HEK293 (cell line): ENCODE measurements around the gene XPNPEP2.

Source experiments
- CTCF ChIA-PET: fragments of 350-600 bp; formaldehyde crosslinking; extraction: SDS; loops from one replicate; lab custom pipeline; 2021; ENCODE audit warnings: antibody characterized with exemption; lab: Yijun Ruan, JAX
- POLR2A ChIA-PET: fragments of 300-600 bp; formaldehyde crosslinking; extraction: SDS; loops from one replicate; lab custom pipeline; 2020; ENCODE audit warnings: antibody characterized with exemption, inconsistent platforms; lab: Yijun Ruan, JAX
- H3K27ac ChIP-seq: fragments of 200-500 bp; sonication (Bioruptor generic); 2 replicates; pipeline ENCODE4 v1.5.1; 2014; ENCODE audit warnings: low read depth, low read length, control low read depth, inconsistent platforms; ENCODE audit errors: extremely low read depth
- H3K36me3 ChIP-seq, 2 experiments: fragments of 200-500 bp in 1 of 2; sonication (Bioruptor generic) in 1 of 2; 1 replicate in 1 of 2; 2 replicates in 1 of 2; pipeline ENCODE4 v1.5.1; 2014 to 2017; ENCODE audit warnings: inconsistent platforms in 2 of 2, low read length in 2 of 2; ENCODE audit not compliant: control insufficient read depth in 2 of 2, insufficient read depth in 1 of 2
- H3K4me1 ChIP-seq: fragments of 200-500 bp; sonication (Bioruptor generic); 2 replicates; pipeline ENCODE4 v1.5.1; 2014; ENCODE audit warnings: mild to moderate bottlenecking, low read length, inconsistent platforms; ENCODE audit not compliant: control insufficient read depth, insufficient read depth
- H3K4me3 ChIP-seq: 2 replicates; pipeline ENCODE4 v1.5.1; 2011; ENCODE audit warnings: low read depth, mild to moderate bottlenecking, control low read depth, low read length, moderate library complexity
- H3K9me3 ChIP-seq: fragments of 200-500 bp; sonication (Bioruptor generic); 2 replicates; pipeline ENCODE4 v1.5.1; 2014; ENCODE audit warnings: low read depth, low read length, inconsistent platforms; ENCODE audit not compliant: control insufficient read depth, insufficient read depth
- BCL11A ChIP-seq: fragments of 450-650 bp; formaldehyde crosslinking; IDR thresholded peaks from 2 replicates; pipeline ENCODE4 v1.5.1; 2016; ENCODE audit warnings: low read depth, missing biosample characterization, missing genetic modification characterization
- OSR2 ChIP-seq: fragments of 450-650 bp; formaldehyde crosslinking; IDR thresholded peaks from 2 replicates; pipeline ENCODE4 v1.5.1; 2016; ENCODE audit warnings: missing biosample characterization, missing genetic modification characterization
- ZBTB17 ChIP-seq: fragments of 450-650 bp; formaldehyde crosslinking; IDR thresholded peaks from 2 replicates; pipeline ENCODE4 v1.5.1; 2016; ENCODE audit warnings: missing biosample characterization, missing genetic modification characterization
- ZFP41 ChIP-seq: fragments of 450-650 bp; formaldehyde crosslinking; IDR thresholded peaks from 2 replicates; pipeline ENCODE4 v1.5.1; 2016; ENCODE audit warnings: missing biosample characterization, missing genetic modification characterization, borderline replicate concordance
- ZNF138 ChIP-seq: fragments of 450-650 bp; formaldehyde crosslinking; IDR thresholded peaks from 2 replicates; pipeline ENCODE4 v1.5.1; 2016; ENCODE audit warnings: missing biosample characterization, missing genetic modification characterization, borderline replicate concordance
- ZNF175 ChIP-seq: fragments of 450-650 bp; formaldehyde crosslinking; IDR thresholded peaks from 2 replicates; pipeline ENCODE4 v1.5.1; 2016; ENCODE audit warnings: missing biosample characterization, missing genetic modification characterization
- ZNF2 ChIP-seq: fragments of 450-650 bp; formaldehyde crosslinking; IDR thresholded peaks from 2 replicates; pipeline ENCODE4 v1.5.1; 2016; ENCODE audit warnings: missing biosample characterization, missing genetic modification characterization
- ZNF223 ChIP-seq: fragments of 450-650 bp; formaldehyde crosslinking; IDR thresholded peaks from 2 replicates; pipeline ENCODE4 v1.5.1; 2016; ENCODE audit warnings: missing biosample characterization, missing genetic modification characterization
- ZNF266 ChIP-seq: fragments of 450-650 bp; formaldehyde crosslinking; IDR thresholded peaks from 2 replicates; pipeline ENCODE4 v1.5.1; 2016; ENCODE audit warnings: missing biosample characterization, missing genetic modification characterization, low read depth
- ZNF311 ChIP-seq: fragments of 450-650 bp; formaldehyde crosslinking; IDR thresholded peaks from 2 replicates; pipeline ENCODE4 v1.5.1; 2017; ENCODE audit warnings: missing biosample characterization, missing genetic modification characterization, borderline replicate concordance
- ZNF324 ChIP-seq: fragments of 450-650 bp; formaldehyde crosslinking; IDR thresholded peaks from 2 replicates; pipeline ENCODE4 v1.5.1; 2016; ENCODE audit warnings: missing biosample characterization, missing genetic modification characterization
- ZNF350 ChIP-seq: fragments of 450-650 bp; formaldehyde crosslinking; IDR thresholded peaks from 2 replicates; pipeline ENCODE4 v1.5.0; 2017; ENCODE audit warnings: missing biosample characterization, mild to moderate bottlenecking, missing genetic modification characterization
- ZNF354C ChIP-seq: fragments of 450-650 bp; formaldehyde crosslinking; IDR thresholded peaks from 2 replicates; pipeline ENCODE4 v1.5.1; 2016; ENCODE audit warnings: missing biosample characterization, missing genetic modification characterization, low read depth, borderline replicate concordance
- ZNF404 ChIP-seq: fragments of 450-650 bp; formaldehyde crosslinking; IDR thresholded peaks from 2 replicates; pipeline ENCODE4 v1.5.1; 2017; ENCODE audit warnings: missing biosample characterization, missing genetic modification characterization
- ZNF426 ChIP-seq: fragments of 450-650 bp; formaldehyde crosslinking; IDR thresholded peaks from 2 replicates; pipeline ENCODE4 v1.5.1; 2017; ENCODE audit warnings: missing biosample characterization, missing genetic modification characterization, mild to moderate bottlenecking, inconsistent platforms, moderate library complexity
- ZNF621 ChIP-seq: fragments of 450-650 bp; formaldehyde crosslinking; IDR thresholded peaks from 2 replicates; pipeline ENCODE4 v1.5.1; 2017; ENCODE audit warnings: missing biosample characterization, missing genetic modification characterization
- ZNF660 ChIP-seq: fragments of 450-650 bp; IDR thresholded peaks from 2 replicates; pipeline ENCODE4 v1.5.1; 2018; ENCODE audit warnings: missing biosample characterization, mild to moderate bottlenecking, missing genetic modification characterization
- ZNF837 ChIP-seq: fragments of 450-650 bp; formaldehyde crosslinking; IDR thresholded peaks from 2 replicates; pipeline ENCODE4 v1.5.1; 2016; ENCODE audit warnings: missing biosample characterization, missing genetic modification characterization
- ZSCAN30 ChIP-seq: fragments of 450-650 bp; IDR thresholded peaks from 2 replicates; pipeline ENCODE4 v1.5.1; 2018; ENCODE audit warnings: missing biosample characterization, mild to moderate bottlenecking, missing genetic modification characterization, moderate library complexity
- TF ChIP-seq, protein P1 (sequence below): fragments of 450-650 bp; IDR thresholded peaks from 2 replicates; pipeline ENCODE4 v1.5.1; 2018; ENCODE audit warnings: missing biosample characterization, missing genetic modification characterization
- TF ChIP-seq, protein P2 (sequence below): fragments of 450-650 bp; formaldehyde crosslinking; IDR thresholded peaks from 2 replicates; pipeline ENCODE4 v1.5.1; 2016; ENCODE audit warnings: missing biosample characterization, missing genetic modification characterization
- TF ChIP-seq, protein P3 (sequence below): IDR thresholded peaks from 2 replicates; pipeline ENCODE4 v1.6.1; 2011; ENCODE audit warnings: mild to moderate bottlenecking, low read depth, low read length, borderline replicate concordance
- TF ChIP-seq, protein P4 (sequence below): sonication (generic); formaldehyde crosslinking; IDR thresholded peaks from 2 replicates; pipeline ENCODE4 v1.8.1; 2022; ENCODE audit warnings: mild to moderate bottlenecking, moderate library complexity, missing genetic modification reagents

The XPNPEP2 gene

DNA sequence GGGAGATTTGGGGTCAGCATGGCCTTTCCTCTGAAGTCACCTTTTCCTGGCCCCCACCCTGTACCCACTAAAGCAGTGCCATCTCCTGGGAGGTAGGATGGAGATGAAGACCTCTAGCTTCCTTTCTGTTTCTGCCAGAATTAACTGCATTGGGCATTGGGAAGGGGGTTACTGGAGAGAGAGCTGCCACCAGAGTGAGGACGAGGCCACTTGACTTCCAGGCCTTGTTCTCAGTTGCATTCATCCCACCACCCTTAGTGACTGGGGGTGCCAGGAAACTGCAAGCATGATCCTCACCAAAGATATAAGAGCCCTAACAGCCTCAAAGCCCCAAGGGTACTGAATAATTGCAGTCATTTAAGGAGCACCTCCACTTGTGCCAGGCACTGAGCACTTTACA is 56.8 kb downstream of the XPNPEP2 start:
- no peaks in the 10 kb centered on the region for H3K4me1 ChIP-seq
- POLR2A ChIA-PET = interaction anchor here (0.6 kb wide), 1 partner anchor 275 kb away, joined by 3 read pairs; no protein-coding TSS in a partner anchor
- H3K36me3 ChIP-seq = no peaks in the 10 kb centered on the region
- H3K27ac ChIP-seq = no peak overlapping the region
- no peaks in the 10 kb centered on the region for H3K9me3 ChIP-seq
- CTCF ChIA-PET = interaction anchor here (0.5 kb wide), 1 partner anchor 189 kb away, joined by 8 read pairs; no protein-coding TSS in a partner anchor
- H3K4me3 ChIP-seq = no peak overlapping the region
- TF ChIP-seq, protein P1, sequence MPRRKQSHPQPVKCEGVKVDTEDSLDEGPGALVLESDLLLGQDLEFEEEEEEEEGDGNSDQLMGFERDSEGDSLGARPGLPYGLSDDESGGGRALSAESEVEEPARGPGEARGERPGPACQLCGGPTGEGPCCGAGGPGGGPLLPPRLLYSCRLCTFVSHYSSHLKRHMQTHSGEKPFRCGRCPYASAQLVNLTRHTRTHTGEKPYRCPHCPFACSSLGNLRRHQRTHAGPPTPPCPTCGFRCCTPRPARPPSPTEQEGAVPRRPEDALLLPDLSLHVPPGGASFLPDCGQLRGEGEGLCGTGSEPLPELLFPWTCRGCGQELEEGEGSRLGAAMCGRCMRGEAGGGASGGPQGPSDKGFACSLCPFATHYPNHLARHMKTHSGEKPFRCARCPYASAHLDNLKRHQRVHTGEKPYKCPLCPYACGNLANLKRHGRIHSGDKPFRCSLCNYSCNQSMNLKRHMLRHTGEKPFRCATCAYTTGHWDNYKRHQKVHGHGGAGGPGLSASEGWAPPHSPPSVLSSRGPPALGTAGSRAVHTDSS (tag by site-specific recombination) = no peak
- TF ChIP-seq OSR2 (tag by site-specific recombination) = no peak
- TF ChIP-seq, protein P2, sequence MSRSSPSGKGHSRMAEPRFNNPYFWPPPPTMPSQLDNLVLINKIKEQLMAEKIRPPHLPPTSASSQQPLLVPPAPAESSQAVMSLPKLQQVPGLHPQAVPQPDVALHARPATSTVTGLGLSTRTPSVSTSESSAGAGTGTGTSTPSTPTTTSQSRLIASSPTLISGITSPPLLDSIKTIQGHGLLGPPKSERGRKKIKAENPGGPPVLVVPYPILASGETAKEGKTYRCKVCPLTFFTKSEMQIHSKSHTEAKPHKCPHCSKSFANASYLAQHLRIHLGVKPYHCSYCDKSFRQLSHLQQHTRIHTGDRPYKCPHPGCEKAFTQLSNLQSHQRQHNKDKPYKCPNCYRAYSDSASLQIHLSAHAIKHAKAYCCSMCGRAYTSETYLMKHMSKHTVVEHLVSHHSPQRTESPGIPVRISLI (tag by site-specific recombination) = no peak

DNA sequence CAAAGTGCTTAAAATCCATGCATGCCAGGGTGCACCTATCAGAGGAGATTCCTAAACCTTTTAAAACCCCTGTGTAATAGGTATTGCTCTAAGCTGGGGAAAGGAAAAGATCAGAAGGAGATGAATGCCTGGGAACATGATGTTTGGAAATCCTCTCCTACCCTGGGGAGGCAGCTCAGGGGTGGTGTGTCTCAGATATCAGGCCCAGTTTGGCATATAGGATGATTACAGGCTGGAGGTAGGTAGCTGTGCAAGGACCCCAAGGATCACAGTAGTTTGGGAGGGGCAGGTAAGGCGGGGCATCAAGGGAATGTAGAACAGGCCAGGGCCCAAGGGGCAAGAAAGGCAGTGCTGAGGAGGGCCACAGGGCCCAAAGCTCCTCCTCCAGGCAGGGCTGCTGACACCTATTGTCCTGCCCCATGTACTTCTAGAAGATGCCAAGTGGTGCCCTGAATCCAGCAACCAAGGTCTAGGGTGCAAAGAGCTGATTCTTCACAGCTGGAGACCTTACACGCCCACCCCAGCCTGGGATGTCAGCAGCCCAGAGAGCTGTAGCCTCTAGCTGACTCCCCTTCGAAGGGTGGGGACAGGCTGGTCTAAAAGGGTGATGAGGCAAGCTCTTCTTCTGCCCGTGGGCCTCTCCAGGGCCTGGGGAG is 58.6 kb downstream of the XPNPEP2 start:
- no peaks in the 10 kb centered on the region for H3K9me3 ChIP-seq
- H3K36me3 ChIP-seq = no peaks in the 10 kb centered on the region; a peak in 1 of 3 replicates
- no peak overlapping the region for H3K4me3 ChIP-seq
- POLR2A ChIA-PET = no interaction called here
- H3K27ac ChIP-seq = no peak overlapping the region
- TF ChIP-seq, protein P3, sequence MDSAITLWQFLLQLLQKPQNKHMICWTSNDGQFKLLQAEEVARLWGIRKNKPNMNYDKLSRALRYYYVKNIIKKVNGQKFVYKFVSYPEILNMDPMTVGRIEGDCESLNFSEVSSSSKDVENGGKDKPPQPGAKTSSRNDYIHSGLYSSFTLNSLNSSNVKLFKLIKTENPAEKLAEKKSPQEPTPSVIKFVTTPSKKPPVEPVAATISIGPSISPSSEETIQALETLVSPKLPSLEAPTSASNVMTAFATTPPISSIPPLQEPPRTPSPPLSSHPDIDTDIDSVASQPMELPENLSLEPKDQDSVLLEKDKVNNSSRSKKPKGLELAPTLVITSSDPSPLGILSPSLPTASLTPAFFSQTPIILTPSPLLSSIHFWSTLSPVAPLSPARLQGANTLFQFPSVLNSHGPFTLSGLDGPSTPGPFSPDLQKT = no peak
- TF ChIP-seq, protein P4, sequence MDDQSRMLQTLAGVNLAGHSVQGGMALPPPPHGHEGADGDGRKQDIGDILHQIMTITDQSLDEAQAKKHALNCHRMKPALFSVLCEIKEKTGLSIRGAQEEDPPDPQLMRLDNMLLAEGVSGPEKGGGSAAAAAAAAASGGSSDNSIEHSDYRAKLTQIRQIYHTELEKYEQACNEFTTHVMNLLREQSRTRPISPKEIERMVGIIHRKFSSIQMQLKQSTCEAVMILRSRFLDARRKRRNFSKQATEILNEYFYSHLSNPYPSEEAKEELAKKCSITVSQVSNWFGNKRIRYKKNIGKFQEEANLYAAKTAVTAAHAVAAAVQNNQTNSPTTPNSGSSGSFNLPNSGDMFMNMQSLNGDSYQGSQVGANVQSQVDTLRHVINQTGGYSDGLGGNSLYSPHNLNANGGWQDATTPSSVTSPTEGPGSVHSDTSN (CRISPR knock-in tag) = no peak
- no peak for TF ChIP-seq ZNF621 (tag by site-specific recombination)
- no peak for TF ChIP-seq BCL11A
- no peaks in the 10 kb centered on the region for H3K4me1 ChIP-seq
- CTCF ChIA-PET = no interaction called here

DNA sequence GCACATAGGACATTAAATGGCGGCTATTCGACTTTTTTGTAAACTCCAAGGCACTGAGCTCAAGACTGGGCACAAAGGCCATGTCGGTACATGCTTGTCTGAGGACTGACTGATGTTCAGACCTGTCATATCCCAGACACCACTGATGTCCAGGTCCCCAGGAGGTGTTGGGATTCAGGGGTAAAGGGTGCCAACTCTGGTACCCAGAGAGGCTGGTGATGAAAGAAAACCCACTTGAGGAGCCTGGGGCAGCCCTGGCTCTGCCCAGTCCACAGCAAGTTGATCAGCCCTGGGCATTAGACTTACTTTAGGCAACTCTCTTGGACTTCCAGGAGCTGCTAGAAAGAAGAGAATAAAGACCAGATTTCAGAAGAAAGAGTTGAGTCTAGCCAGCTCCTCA is 59.7 kb downstream of the XPNPEP2 start:
- TF ChIP-seq ZNF2 (tag by site-specific recombination) (no peak), ZNF324 (tag by site-specific recombination) (no peak), OSR2 (tag by site-specific recombination) (no peak), ZNF223 (no peak), ZNF350 (tag by site-specific recombination) (no peak), ZNF266 (tag by site-specific recombination) (no peak), ZNF660 (tag by site-specific recombination) (no peak), ZSCAN30 (tag by site-specific recombination) (no peak), ZNF175 (tag by site-specific recombination) (no peak), ZNF138 (no peak), ZNF311 (tag by site-specific recombination) (no peak), ZNF837 (no peak), ZFP41 (tag by site-specific recombination) (no peak), ZNF354C (no peak), ZBTB17 (no peak), ZNF426 (tag by site-specific recombination) (no peak), ZNF404 (tag by site-specific recombination) (no peak)
- no peaks in the 10 kb centered on the region for H3K9me3 ChIP-seq
- POLR2A ChIA-PET = no interaction called here
- H3K36me3 ChIP-seq = no peaks in the 10 kb centered on the region; a peak in 1 of 3 replicates
- CTCF ChIA-PET = no interaction called here
- no peak overlapping the region for H3K4me3 ChIP-seq
- no peak overlapping the region for H3K27ac ChIP-seq
- H3K4me1 ChIP-seq = no peaks in the 10 kb centered on the region
